ENCODE data around the gene PDZD4. TPM values are rescaled to one million over a fixed set of nuclear protein-coding genes. Genes with fewer than 3 reads are reported as not detected.

The PDZD4 gene
- total RNA-seq, 1 experiment from 2014 or later = 0.26 TPM

DNA sequence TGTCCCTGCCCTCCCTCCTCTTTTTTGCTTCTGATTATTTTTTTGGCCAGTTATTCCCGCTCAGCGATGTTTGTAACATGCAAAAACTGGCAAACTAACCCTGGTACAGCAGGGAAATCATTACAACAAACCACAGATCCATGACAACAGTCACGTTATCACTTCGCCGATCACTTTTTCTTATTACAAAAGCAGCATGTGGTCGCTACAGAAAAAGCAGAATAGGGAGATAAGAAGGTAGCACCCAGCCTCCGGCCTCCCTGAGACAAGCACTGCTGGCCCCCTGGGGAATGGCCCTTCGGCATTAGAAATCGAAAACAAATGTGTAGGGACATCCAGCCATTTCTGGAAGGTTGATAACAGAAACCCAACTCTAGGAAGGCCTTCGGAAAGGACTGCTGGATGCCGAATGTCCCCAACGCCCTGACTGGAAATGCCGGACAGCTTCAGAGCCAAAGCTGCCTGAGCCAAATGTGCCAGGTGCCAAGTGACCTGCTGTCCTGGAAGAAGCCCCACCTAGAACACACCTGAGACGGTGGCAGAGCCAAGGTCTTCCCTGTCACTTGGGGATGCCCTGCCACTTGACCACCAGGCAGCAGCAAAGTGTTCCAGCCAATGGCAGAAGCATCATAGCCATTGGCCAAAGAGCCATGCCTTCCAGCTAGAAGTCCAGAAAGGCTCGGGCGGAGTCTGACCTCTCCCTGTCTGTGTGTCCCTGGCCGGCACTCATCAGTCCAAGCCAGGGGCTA lies 39.1 kb downstream of the PDZD4 start:
- no peaks in the 10 kb centered on the region for H3F3A ChIP-seq (ENCODE audit: low read length, unreplicated experiment)
- no TSS peak for BruUV-seq (replicated peaks)
- H3K9me2 ChIP-seq (replicated peaks; ENCODE audit: low read length) = no peaks in the 10 kb centered on the region
- peaks cover 56% of the 10 kb centered on the region for H3K79me2 ChIP-seq (ENCODE audit: low read length)
- no peak overlapping the region for H3K9ac ChIP-seq (ENCODE audit: low read length)
- intact Hi-C loops (cut with micrococcal nuclease) = no loop called here
- no peaks in the 10 kb centered on the region for H3K27me3 ChIP-seq (ENCODE audit: low read length)
- peaks cover 20% of the 10 kb centered on the region for H3K4me1 ChIP-seq (ENCODE audit: insufficient read depth, low read length)
- ATAC-seq (no peak), DNase-seq (no peak)
- no peaks in the 10 kb centered on the region for H3K9me3 ChIP-seq (ENCODE audit: low read length)
- no peak overlapping the region for H3K4me3 ChIP-seq (ENCODE audit: low read length)
- H2AFZ ChIP-seq (ENCODE audit: low read length) = no peak overlapping the region
- no peak overlapping the region for H3K4me2 ChIP-seq (ENCODE audit: low read length)
- TF ChIP-seq EZH2 (IDR thresholded peaks at IDR 0.05; ENCODE audit: low read length, unreplicated experiment) = no peak
- no peak for TF ChIP-seq CTCF (conservative IDR thresholded peaks at IDR 0.05; ENCODE audit: low read depth, low read length)
- TF ChIP-seq EZH2phosphoT487 (IDR thresholded peaks at IDR 0.05; ENCODE audit: borderline replicate concordance, low read length) = no peak
- no peaks in the 10 kb centered on the region for H3K36me3 ChIP-seq (ENCODE audit: low read depth, low read length)
- no peaks in the 10 kb centered on the region; the same call in 1 of the 2 replicates for H4K20me1 ChIP-seq (ENCODE audit: low read length)
- H3K27ac ChIP-seq (ENCODE audit: low read length) = no peak overlapping the region
- ChIA-PET CTCF (no interaction called here), POLR2A (ENCODE audit: unreplicated experiment) (no interaction called here)

GRCh38 chrX:153789654-153790053 lies 40.7 kb downstream of the PDZD4 start:
- no peak for ATAC-seq
- H3K79me2 ChIP-seq (ENCODE audit: low read length) = peaks cover 39% of the 10 kb centered on the region
- BruUV-seq (replicated peaks) = no TSS peak

More at GRCh38 chrX:153789654-153790053, 40.7 kb downstream of the PDZD4 start:
- H3K9ac ChIP-seq (ENCODE audit: low read length) = no peak overlapping the region
- H3K27ac ChIP-seq (ENCODE audit: low read length) = no peak overlapping the region
- H2AFZ ChIP-seq (ENCODE audit: low read length) = no peak overlapping the region
- no peaks in the 10 kb centered on the region for H3K36me3 ChIP-seq (ENCODE audit: low read depth, low read length)
- no peak overlapping the region for H3K4me2 ChIP-seq (ENCODE audit: low read length)
- intact Hi-C loops (cut with micrococcal nuclease) = no loop called here
- H3F3A ChIP-seq (ENCODE audit: low read length, unreplicated experiment) = no peaks in the 10 kb centered on the region
- H3K27me3 ChIP-seq (ENCODE audit: low read length) = no peaks in the 10 kb centered on the region
- no peaks in the 10 kb centered on the region for H3K9me2 ChIP-seq (replicated peaks; ENCODE audit: low read length)
- no peak for DNase-seq
- no peaks in the 10 kb centered on the region; the same call in 1 of the 2 replicates for H4K20me1 ChIP-seq (ENCODE audit: low read length)
- TF ChIP-seq CTCF (conservative IDR thresholded peaks at IDR 0.05; ENCODE audit: low read depth, low read length) (no peak), EZH2 (IDR thresholded peaks at IDR 0.05; ENCODE audit: low read length, unreplicated experiment) (no peak), EZH2phosphoT487 (IDR thresholded peaks at IDR 0.05; ENCODE audit: borderline replicate concordance, low read length) (no peak)
- H3K9me3 ChIP-seq (ENCODE audit: low read length) = no peaks in the 10 kb centered on the region
- peaks cover 10% of the 10 kb centered on the region; the same call in 1 of the 2 replicates for H3K4me1 ChIP-seq (ENCODE audit: insufficient read depth, low read length)
- H3K4me3 ChIP-seq (ENCODE audit: low read length) = no peak overlapping the region
- CTCF ChIA-PET = no interaction called here
- POLR2A ChIA-PET (ENCODE audit: unreplicated experiment) = no interaction called here
